GM18867 (cell line): ENCODE measurements around the gene HEY2.
"Not testable (repeated sequence)": the region's sequence is repeated elsewhere in the genome, so short reads cannot be mapped to it uniquely, and the experiment has no call there.

ENCODE experiments used
- ATAC-seq: cut with Tn5 transposase; IDR thresholded peaks from one replicate; pipeline ENCODE4 v1.9.1; 2021; ENCODE audit warnings: mild to moderate bottlenecking, moderate library complexity; ENCODE audit not compliant: unreplicated experiment

Gene HEY2

GRCh38 chr6:125769147-125769783 is 19.8 kb downstream of the HEY2 start:
- no peak for ATAC-seq

GRCh38 chr6:125773387-125774341 is 24.2 kb downstream of the HEY2 start:
- ATAC-seq = no peak

GRCh38 chr6:125776107-125776826 is 26.8 kb downstream of the HEY2 start:
- not testable (repeated sequence) for ATAC-seq

GRCh38 chr6:125779924-125780539 is 30.6 kb downstream of the HEY2 start:
- ATAC-seq = peak; percentile 81

- ATAC-seq = peak; percentile 74
These were observed 31.3 kb downstream of the HEY2 start for GRCh38 chr6:125780540-125781313.

- ATAC-seq = peak; percentile 42
These were observed 32.0 kb downstream of the HEY2 start for GRCh38 chr6:125781314-125781868.

- ATAC-seq = no peak
These were observed 34.9 kb downstream of the HEY2 start for GRCh38 chr6:125784365-125784764.

- no peak for ATAC-seq
These were observed 38.4 kb downstream of the HEY2 start for GRCh38 chr6:125787791-125788190.

GRCh38 chr6:125789167-125789566 is 39.7 kb downstream of the HEY2 start:
- no peak for ATAC-seq

- ATAC-seq = peak; percentile 29
These were observed 40.3 kb downstream of the HEY2 start for GRCh38 chr6:125789576-125790357.

GRCh38 chr6:125790358-125791150 is 41.1 kb downstream of the HEY2 start, which contains the start of gene NCOA7:
Gene NCOA7 (plus strand): TSS chr6:125790960. CDS start chr6:125815355, 24,395 bp downstream.
- ATAC-seq = peak; percentile 80

GRCh38 chr6:125791151-125791819 is 41.9 kb downstream of the HEY2 start:
- peak; percentile 31 for ATAC-seq

GRCh38 chr6:125791820-125792165 is 42.4 kb downstream of the HEY2 start:
- ATAC-seq = no peak

- no peak for ATAC-seq
These were observed 42.7 kb downstream of the HEY2 start for GRCh38 chr6:125792172-125792571.

- ATAC-seq = no peak
These were observed 43.2 kb downstream of the HEY2 start for GRCh38 chr6:125792680-125793079.

- ATAC-seq = no peak
These were observed 43.8 kb downstream of the HEY2 start for GRCh38 chr6:125793280-125793679.

GRCh38 chr6:125793863-125794262 is 44.4 kb downstream of the HEY2 start:
- ATAC-seq = peak; percentile 18
